CD4-positive, CD25-positive, alpha-beta regulatory T cell (primary cell): ENCODE measurements around the gene AMER3. TPM values are rescaled to one million over a fixed set of nuclear protein-coding genes. Genes with fewer than 3 reads are reported as not detected.
A peak's percentile ranks its signal among the peaks of the same experiment; 100 is the strongest.
"Not testable (repeated sequence)": the region's sequence is repeated elsewhere in the genome, so short reads cannot be mapped to it uniquely, and the experiment has no call there.

Experiments
- ATAC-seq, 2 donors: fragments of 150-1000 bp; cut with Tn5 transposase; one replicate each; pipeline ENCODE4 v1.10.0; 2021; ENCODE audit warnings: low read depth in 2 of 2, moderate number of reproducible peaks in 2 of 2, moderate library complexity in 1 of 2
- DNase-seq, 3 donors: peaks; one replicate each; pipeline versions ENCODE4 v3.0.0 to v3.0.0-alpha.2; 2012 to 2022; ENCODE audit warnings: mixed read lengths in 1 of 3
- H3K27ac ChIP-seq: one replicate; pipeline ENCODE4 v1.7.0; 2013; ENCODE audit warnings: mild to moderate bottlenecking, low read length; ENCODE audit not compliant: insufficient read depth, poor library complexity, severe bottlenecking
- H3K27me3 ChIP-seq: one replicate; pipeline ENCODE4 v1.7.0; 2013; ENCODE audit warnings: low read length; ENCODE audit not compliant: control insufficient read depth, insufficient read depth
- H3K36me3 ChIP-seq: one replicate; pipeline ENCODE4 v1.7.0; 2013; ENCODE audit warnings: mild to moderate bottlenecking, low read length, moderate library complexity; ENCODE audit not compliant: control insufficient read depth, insufficient read depth
- H3K4me1 ChIP-seq: 2 replicates; pipeline ENCODE4 v1.7.0; 2013; ENCODE audit warnings: mild to moderate bottlenecking, low read length; ENCODE audit not compliant: insufficient read depth, control insufficient read depth, poor library complexity, severe bottlenecking
- H3K4me3 ChIP-seq: one replicate; pipeline ENCODE4 v1.7.0; 2013; ENCODE audit warnings: low read depth, mild to moderate bottlenecking, low read length, moderate library complexity
- H3K9me3 ChIP-seq, 2 experiments: 1 replicate in 1 of 2; 2 replicates in 1 of 2; pipeline ENCODE4 v1.7.0; 2013; ENCODE audit warnings: low read length in 2 of 2, mild to moderate bottlenecking in 1 of 2, moderate library complexity in 1 of 2; ENCODE audit not compliant: control insufficient read depth in 2 of 2
- H3K27ac Mint-ChIP-seq, 3 donors: one replicate each; pipeline ENCODE4 v1.8.0; 2020 to 2022; ENCODE audit warnings: mild to moderate bottlenecking in 3 of 3, mixed read lengths in 3 of 3, moderate library complexity in 2 of 3
- H3K27me3 Mint-ChIP-seq: one replicate; pipeline ENCODE4 v1.8.0; 2022; ENCODE audit warnings: mild to moderate bottlenecking, mixed read lengths
- H3K36me3 Mint-ChIP-seq: one replicate; pipeline ENCODE4 v1.8.0; 2020; ENCODE audit warnings: mixed read lengths
- H3K4me1 Mint-ChIP-seq, 4 donors: one replicate each; pipeline ENCODE4 v1.8.0; 2020 to 2022; ENCODE audit warnings: mixed read lengths in 4 of 4, mild to moderate bottlenecking in 1 of 4
- H3K4me3 Mint-ChIP-seq, 4 donors: one replicate each; pipeline ENCODE4 v1.8.0; 2020 to 2022; ENCODE audit warnings: mild to moderate bottlenecking in 4 of 4, mixed read lengths in 4 of 4, moderate library complexity in 3 of 4
- H3K9me3 Mint-ChIP-seq, 7 donors: one replicate each; pipeline ENCODE4 v1.8.0; 2020 to 2022; ENCODE audit warnings: mixed read lengths in 7 of 7, mild to moderate bottlenecking in 3 of 7, moderate library complexity in 2 of 7
- polyA plus RNA-seq, 4 donors: library from polyadenylated mRNA; unstranded; fragments of 300-500 nt; fragmentation: Illumina TruSeq; gene quantifications; one replicate each; pipeline ENCODE4 v1.2.3, GENCODE V29; 2021
- total RNA-seq: library from RNA; stranded (reverse); gene quantifications from one replicate; pipeline ENCODE4 v1.2.3, GENCODE V29; 2022

Gene AMER3, protein sequence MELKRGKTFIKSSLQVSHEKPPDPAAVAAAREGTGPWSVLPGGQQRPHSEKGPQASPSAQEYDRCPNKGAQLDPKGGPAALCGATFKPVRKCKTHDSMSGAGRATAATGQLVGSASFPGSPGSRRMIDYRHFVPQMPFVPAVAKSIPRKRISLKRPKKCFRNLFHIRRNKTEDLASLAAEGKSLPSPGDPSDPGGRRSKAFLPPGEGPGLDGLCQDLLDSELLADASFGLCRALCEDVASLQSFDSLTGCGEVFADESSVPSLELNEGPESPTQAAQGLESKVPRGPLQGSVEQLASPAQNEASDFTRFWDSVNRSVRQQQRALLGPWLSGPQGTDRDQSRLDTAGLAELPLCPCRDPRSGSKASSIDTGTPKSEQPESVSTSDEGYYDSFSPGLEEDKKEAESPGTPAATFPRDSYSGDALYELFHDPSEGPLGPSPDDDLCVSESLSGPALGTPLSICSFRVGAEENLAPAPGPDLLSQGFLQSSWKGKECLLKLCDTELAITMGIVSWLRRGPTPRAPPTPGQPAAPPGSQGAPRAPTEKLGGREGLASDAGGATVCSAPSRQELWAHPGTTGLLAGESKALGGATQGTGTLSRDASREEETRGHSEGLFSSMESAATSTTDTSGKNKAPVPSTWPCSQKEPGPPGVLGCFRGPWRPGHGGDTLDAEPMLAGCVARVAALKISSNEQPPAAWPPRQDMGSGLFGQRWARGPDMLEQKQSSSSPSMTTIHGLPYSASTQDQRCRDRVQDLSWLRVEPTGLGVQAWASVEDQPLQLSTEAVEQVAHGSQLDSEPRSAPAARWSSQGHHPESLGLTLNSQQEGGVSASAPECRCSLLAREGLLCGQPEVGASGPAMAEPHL
- not detected for total RNA-seq
- polyA plus RNA-seq = not detected

DNA sequence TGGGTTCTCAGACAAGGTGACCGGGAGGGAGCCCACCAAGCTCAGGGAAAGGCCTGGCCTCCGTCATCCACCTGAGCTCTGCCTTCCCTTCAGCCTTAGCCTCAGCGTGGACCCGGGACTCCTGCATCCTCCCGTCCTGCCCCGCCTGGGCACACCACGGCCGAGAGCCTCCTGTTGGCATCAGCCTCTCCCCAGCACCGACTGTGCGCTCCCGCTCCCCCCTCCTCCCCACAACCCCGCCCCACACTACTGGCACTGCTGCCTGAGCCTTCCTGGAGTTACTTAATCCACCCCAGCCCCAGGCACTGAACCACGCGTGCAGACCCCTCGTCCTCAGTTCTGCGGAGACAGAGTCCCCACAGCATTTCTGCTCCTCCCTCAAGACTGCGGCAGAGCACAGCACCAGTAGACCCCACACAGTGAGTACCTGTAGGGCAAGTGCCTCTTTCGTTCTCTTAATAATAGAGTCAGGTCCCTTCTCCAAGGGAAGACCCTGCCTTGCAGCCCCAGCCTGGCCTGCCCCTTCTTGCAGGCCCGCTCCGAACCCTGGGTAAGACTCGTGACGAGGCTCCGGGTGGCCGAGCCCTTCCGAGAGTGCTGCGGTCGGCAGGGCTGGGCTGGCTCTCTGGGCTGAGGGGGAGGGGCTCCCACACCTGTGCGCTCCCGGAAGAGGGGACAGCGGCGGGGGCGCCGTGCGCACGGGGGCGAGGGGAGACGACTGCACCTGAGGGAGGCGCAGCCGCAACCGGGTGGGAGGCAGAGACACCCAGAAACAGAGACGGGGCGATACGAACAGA lies at the start of gene AMER3:
AMER3 (plus strand) TSS at position 285 of the 797 bp plus-strand sequence. CDS start 6,533 bp downstream, outside the sequence.
- H3K9me3 Mint-ChIP-seq = peaks cover 0 to 1% (median 0%) of the 10 kb centered on the region in 7 donors
- peaks cover 2% of the 10 kb centered on the region for H3K27me3 ChIP-seq
- peak within 1 kb of the TSS in 3 of 4 donors; percentile 41 to 74 (median 50) for H3K4me3 Mint-ChIP-seq
- no peak within 1 kb of the TSS for H3K4me3 ChIP-seq
- no peaks in the 10 kb centered on the region for H3K36me3 Mint-ChIP-seq
- DNase-seq = no peak
- H3K9me3 ChIP-seq = no peaks in the 10 kb centered on the region
- peaks cover 63% of the 10 kb centered on the region for H3K27me3 Mint-ChIP-seq
- H3K4me1 Mint-ChIP-seq = peaks cover 0 to 10% (median 3%) of the 10 kb centered on the region in 4 donors
- no peak within 1 kb of the TSS for H3K27ac ChIP-seq
- ATAC-seq = no peak
- H3K36me3 ChIP-seq = no peaks in the 10 kb centered on the region
- H3K4me1 ChIP-seq = no peaks in the 10 kb centered on the region
- no peak within 1 kb of the TSS for H3K27ac Mint-ChIP-seq

DNA sequence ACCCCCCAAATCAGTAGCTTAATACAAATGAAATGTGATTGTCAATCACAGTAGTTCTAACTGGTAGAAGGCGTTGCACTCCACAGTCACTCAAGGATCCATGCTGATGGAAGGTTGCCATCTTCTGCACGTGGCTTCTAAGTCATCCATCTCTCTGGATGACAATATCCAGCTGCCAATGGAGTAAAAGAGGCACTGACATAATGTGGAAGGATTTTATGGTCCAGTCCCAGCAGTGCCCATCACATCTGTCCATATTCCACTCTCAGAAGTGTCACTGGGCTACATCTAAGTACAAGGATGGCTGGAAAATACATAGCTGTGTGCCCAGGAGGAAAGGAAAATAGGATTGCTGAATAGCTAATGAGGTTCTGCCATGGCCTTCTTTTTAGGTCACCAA lies 40.5 kb upstream of the AMER3 start:
- not testable (repeated sequence) for ATAC-seq, H3K36me3 Mint-ChIP-seq

GRCh38 chr2:130720036-130720435 lies 35.3 kb upstream of the AMER3 start:
- Mint-ChIP-seq H3K4me1 (no peaks in the 10 kb centered on the region), H3K36me3 (no peaks in the 10 kb centered on the region), H3K27ac (no peak overlapping the region), H3K9me3 (peaks cover 0 to 7% (median 0%) of the 10 kb centered on the region in 7 donors), H3K4me3 (no peak overlapping the region), H3K27me3 (peaks cover 7% of the 10 kb centered on the region)
- DNase-seq (no peak), ATAC-seq (no peak)
- no peak overlapping the region for H3K27ac ChIP-seq
- H3K36me3 ChIP-seq = no peaks in the 10 kb centered on the region
- H3K27me3 ChIP-seq = no peaks in the 10 kb centered on the region
- H3K4me3 ChIP-seq = no peak overlapping the region
- H3K4me1 ChIP-seq = no peaks in the 10 kb centered on the region
- H3K9me3 ChIP-seq = no peaks in the 10 kb centered on the region

More for the DNA sequence above, 40.5 kb upstream of the AMER3 start:
- not testable (repeated sequence) for H3K4me1 Mint-ChIP-seq, H3K27ac Mint-ChIP-seq, DNase-seq, H3K9me3 Mint-ChIP-seq, H3K27me3 ChIP-seq, H3K4me3 Mint-ChIP-seq, H3K4me1 ChIP-seq, H3K9me3 ChIP-seq, H3K36me3 ChIP-seq, H3K27me3 Mint-ChIP-seq, H3K4me3 ChIP-seq, H3K27ac ChIP-seq

GRCh38 chr2:130720528-130720927 lies 34.8 kb upstream of the AMER3 start:
- DNase-seq (no peak), ATAC-seq (no peak)
- no peaks in the 10 kb centered on the region for H3K27me3 ChIP-seq
- H3K4me3 ChIP-seq = no peak overlapping the region
- H3K9me3 ChIP-seq = no peaks in the 10 kb centered on the region
- Mint-ChIP-seq H3K4me1 (no peaks in the 10 kb centered on the region), H3K4me3 (peak overlapping the region in 1 of 4 donors; percentile 70), H3K9me3 (peaks cover 0 to 7% (median 0%) of the 10 kb centered on the region in 7 donors), H3K27ac (no peak overlapping the region), H3K36me3 (no peaks in the 10 kb centered on the region), H3K27me3 (peaks cover 7% of the 10 kb centered on the region)
- H3K4me1 ChIP-seq = no peaks in the 10 kb centered on the region
- H3K36me3 ChIP-seq = no peaks in the 10 kb centered on the region
- no peak overlapping the region for H3K27ac ChIP-seq

- no peak overlapping the region for H3K27ac ChIP-seq
- ATAC-seq = no peak
- H3K27me3 Mint-ChIP-seq = peaks cover 13% of the 10 kb centered on the region
- H3K4me3 Mint-ChIP-seq = no peak overlapping the region
- H3K4me1 ChIP-seq = peaks cover 17% of the 10 kb centered on the region
- no peaks in the 10 kb centered on the region for H3K9me3 ChIP-seq
- H3K9me3 Mint-ChIP-seq = peaks cover 0 to 7% (median 0%) of the 10 kb centered on the region in 7 donors
- H3K4me3 ChIP-seq = no peak overlapping the region
- DNase-seq = no peak
- H3K36me3 ChIP-seq = no peaks in the 10 kb centered on the region
- H3K36me3 Mint-ChIP-seq = no peaks in the 10 kb centered on the region
- no peaks in the 10 kb centered on the region for H3K27me3 ChIP-seq
- H3K27ac Mint-ChIP-seq = no peak overlapping the region
- peaks cover 0 to 23% (median 5%) of the 10 kb centered on the region in 4 donors for H3K4me1 Mint-ChIP-seq
These were observed 30.9 kb upstream of the AMER3 start for GRCh38 chr2:130724455-130724854.

- peak overlapping the region; percentile 82 for H3K27ac ChIP-seq
- H3K4me1 ChIP-seq = peaks cover 17% of the 10 kb centered on the region
- H3K36me3 Mint-ChIP-seq = no peaks in the 10 kb centered on the region
- H3K27me3 ChIP-seq = no peaks in the 10 kb centered on the region
- H3K9me3 ChIP-seq = no peaks in the 10 kb centered on the region
- peak overlapping the region in 3 of 4 donors; percentile 86 to 92 (median 90) for H3K4me3 Mint-ChIP-seq
- no peaks in the 10 kb centered on the region for H3K36me3 ChIP-seq
- peaks cover 0 to 25% (median 7%) of the 10 kb centered on the region in 4 donors for H3K4me1 Mint-ChIP-seq
- H3K27ac Mint-ChIP-seq = peak overlapping the region; percentile 94 to 95 (median 94)
- DNase-seq = no peak
- peak overlapping the region; percentile 63 for H3K4me3 ChIP-seq
- peaks cover 9% of the 10 kb centered on the region for H3K27me3 Mint-ChIP-seq
- H3K9me3 Mint-ChIP-seq = peaks cover 0 to 7% (median 1%) of the 10 kb centered on the region in 7 donors
- ATAC-seq = no peak
These were observed 28.6 kb upstream of the AMER3 start for GRCh38 chr2:130726614-130727180.
